8988T (cell line): ENCODE measurements around the gene CYP19A1.
A peak's percentile ranks its signal among the peaks of the same experiment; 100 is the strongest.

Source experiments
- DNase-seq: peaks from one replicate; pipeline ENCODE4 v3.0.0; 2011

Gene CYP19A1

GRCh38 chr15:51172193-51172592 is 166.2 kb downstream of the CYP19A1 start:
- no peak for DNase-seq

DNA sequence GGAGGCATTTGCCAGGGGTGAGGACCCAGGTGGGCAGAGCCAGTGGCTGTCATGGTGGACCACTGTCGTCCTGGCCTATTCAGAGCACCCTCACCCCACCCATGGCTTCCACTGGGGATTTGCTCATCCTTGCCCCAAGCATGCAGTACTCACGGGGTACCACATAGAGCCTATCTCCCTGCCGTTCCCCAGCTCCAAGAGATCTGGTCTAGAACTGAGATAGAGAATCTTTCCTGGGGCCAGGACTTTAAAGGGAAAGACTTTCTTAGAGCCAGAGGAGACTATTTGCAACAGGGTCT is 166.8 kb downstream of the CYP19A1 start:
- no peak for DNase-seq

DNA sequence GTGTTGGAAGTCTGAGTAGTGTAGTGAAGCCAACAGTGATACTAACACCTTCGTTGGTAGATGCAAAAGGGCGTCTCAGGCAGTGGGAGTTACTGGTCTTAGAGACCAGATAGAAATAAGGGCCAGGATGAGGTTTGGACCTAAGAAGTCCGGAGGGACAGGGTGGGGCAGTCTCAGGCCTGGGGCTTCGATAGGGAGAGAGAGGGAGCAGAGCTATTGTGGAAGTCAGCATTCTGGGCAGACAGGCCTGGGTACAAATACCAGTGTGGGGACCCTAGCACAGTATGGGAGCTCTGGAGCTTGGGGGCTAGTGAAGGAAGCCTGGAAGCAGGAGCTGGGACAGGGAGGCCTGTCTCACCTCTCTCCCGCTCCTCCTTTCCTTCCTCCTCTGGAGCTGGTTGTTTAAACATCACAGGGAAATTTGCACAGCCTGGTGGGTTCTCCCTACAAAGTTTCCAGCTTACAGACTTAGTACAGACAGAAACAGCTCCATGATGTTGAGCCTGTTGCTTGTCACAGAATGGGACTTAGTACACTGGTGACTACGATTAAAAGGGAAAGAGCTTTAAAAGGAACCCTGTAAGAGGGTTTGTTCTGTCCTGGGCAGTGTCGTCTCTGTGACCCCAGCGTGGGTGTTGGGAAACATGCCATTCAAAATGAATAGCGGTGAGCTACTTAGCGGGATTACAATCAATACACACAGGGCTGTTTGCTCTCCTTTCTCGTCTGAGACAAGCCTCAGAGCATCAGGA is 167.3 kb downstream of the CYP19A1 start:
- no peak for DNase-seq

- no peak for DNase-seq
Measured at GRCh38 chr15:51168700-51169099, 169.7 kb downstream of the CYP19A1 start.

DNA sequence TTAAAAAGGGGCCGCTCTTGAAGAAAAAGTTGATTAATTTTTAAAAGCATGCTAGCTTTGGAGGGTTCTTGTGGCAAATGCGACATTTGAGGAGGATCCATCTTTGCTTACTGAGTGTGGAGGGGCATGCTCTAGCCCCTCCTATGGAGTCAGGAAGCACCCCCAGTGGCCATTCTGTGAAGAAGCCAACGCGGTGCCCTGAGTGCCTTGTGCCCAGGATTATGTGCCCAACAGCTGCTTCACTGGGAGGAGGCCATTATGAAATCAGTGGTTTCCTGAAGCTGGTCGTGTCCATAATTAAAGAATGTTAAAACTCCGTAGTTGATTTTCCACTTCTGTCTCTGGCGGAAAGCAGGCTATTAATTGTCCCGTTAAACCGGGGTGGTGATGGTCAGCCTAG is 174.6 kb downstream of the CYP19A1 start:
- no peak for DNase-seq

GRCh38 chr15:51162865-51163762 is 175.3 kb downstream of the CYP19A1 start:
- peak; percentile 37 for DNase-seq

DNA sequence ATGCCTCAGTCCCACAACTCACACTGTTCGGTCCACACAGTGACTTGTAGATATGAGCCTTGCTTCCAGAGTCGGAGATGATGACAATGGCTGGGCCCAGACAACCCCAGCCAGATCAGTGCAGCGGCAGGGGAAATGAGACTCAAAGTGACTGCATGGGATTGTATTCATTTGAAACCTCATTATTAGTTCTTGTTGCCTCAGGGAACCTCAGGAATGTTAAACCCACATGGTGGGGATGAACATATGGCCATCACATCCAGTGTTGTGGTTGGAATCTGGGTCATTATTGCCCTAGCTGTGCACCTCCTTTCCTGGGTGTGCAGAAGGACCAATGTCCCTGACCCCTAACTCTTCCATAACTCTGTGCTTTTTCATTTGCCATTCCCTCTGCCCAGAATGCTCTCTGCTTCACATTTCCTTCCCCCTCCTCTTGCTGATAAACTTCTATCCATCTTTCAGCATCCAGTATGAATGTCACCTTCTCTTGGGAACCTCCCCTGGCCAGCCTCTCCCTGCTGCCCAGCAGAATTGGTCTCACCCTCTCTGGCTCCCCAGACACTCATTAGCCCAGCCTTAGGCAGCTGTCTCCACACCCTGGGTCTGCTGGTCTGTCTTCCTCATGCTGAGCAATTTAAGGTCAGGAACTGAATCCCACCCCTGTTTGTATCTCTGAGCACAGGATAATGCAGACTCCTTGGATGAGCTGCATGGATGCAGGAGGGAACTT is 176.7 kb downstream of the CYP19A1 start:
- no peak for DNase-seq

- no peak for DNase-seq
Measured at GRCh38 chr15:51160484-51160883, 177.9 kb downstream of the CYP19A1 start.
